ENCODE data around the gene FLOT1. TPM values are rescaled to one million over a fixed set of nuclear protein-coding genes. Genes with fewer than 3 reads are reported as not detected.
A peak's percentile ranks its signal among the peaks of the same experiment; 100 is the strongest.

The FLOT1 gene
- polyA plus RNA-seq, 2 of the 4 experiments (the other 2 are of a cell fraction) = 89.7 to 135 TPM

DNA sequence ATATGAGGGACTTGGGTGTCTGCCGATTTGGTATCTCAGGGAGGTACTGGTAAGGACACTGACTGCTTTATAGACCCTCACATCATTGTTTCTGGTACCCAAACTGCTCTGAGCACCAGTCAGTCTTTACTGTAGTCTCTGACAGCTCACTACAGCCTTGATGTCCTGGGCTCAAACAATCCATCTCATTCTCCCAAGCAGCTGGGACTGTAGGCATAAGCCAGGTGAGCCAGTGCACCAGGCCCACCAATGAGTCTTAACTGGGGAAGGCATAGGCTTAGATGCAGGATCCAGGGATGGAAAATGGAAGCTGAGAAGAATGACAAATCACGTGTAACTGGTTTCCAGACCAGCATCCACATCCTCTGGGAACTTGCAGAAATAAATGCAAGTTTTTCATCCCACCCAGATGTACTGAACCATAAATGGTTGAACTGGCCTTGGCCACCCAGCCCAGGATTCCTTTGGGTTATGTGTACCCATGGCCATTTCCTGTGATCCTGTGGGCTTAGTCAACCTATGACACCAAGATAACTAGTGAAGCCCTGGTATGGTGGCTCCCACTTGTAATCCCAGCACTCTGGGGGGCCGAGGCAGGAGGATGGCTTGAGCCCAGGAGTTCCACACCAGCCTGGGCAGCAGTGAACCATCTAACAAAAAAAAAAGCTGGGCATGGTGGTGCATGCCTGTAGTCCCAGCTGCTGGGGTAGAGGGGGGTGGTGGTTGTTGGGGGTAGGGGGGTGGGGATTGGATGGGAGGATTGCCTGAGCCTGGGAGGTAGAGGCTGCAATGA, 16.6 kb downstream of the FLOT1 start:
- no peaks in the 10 kb centered on the region for H3K9me3 ChIP-seq
- 64% methylated on average over 3 of the region's 3 CpGs for WGBS (ENCODE audit: missing lambda C conversion rate)
- H3K4me3 ChIP-seq = no peak overlapping the region
- POLR2A ChIA-PET = interaction anchor here (1.1 to 1.2 kb wide), 2 partner anchors 11 to 13 kb away, joined by 3 read pairs; no protein-coding TSS in a partner anchor
- ATAC-seq (peak in 1 of 2 experiments; percentile 22; a peak in 3 of 6 replicates), FAIRE-seq (no peak), DNase-seq (ENCODE audit: low read depth in 1 of 2, low spot score in 1 of 2) (peak in 1 of 2 experiments; percentile 36)
- CTCF ChIA-PET = interaction anchor here (0.6 to 18.8 kb wide), 6 partner anchors 38 to 1164 kb away, joined by 3 to 539 read pairs (median 6); partner anchors contain the start of gene DHX16
- H3K4me2 ChIP-seq = peak overlapping the region; percentile 96; the same call in 1 of the 3 replicates
- peaks cover 50% of the 10 kb centered on the region for H3K4me1 ChIP-seq
- peak overlapping the region in 1 of 2 experiments; percentile 64; a peak in 4 of 6 replicates for H3K27ac ChIP-seq
- TF ChIP-seq POLR2A (IDR thresholded peaks at IDR 0.05; ENCODE audit: low read length) = no peak
- no peak for TF ChIP-seq USF2 (IDR thresholded peaks at IDR 0.05)
- no peak; a peak in 3 of 5 replicates for TF ChIP-seq JUN (IDR thresholded peaks at IDR 0.05)
- no peak for TF ChIP-seq RFX5 (IDR thresholded peaks at IDR 0.05)
- no peak for TF ChIP-seq MYC (IDR thresholded peaks at IDR 0.05; ENCODE audit: borderline replicate concordance, low read length)
- TF ChIP-seq RNF2 (IDR thresholded peaks at IDR 0.05; ENCODE audit: borderline replicate concordance, low read depth) = no peak
- peak; percentile 89; the same call in 1 of the 2 replicates for TF ChIP-seq TFCP2L1 (CRISPR knock-in tag; IDR thresholded peaks at IDR 0.05)
- TF ChIP-seq HOXB13 (CRISPR knock-in tag; IDR thresholded peaks at IDR 0.05; ENCODE audit: low read depth) = no peak
- no peak for TF ChIP-seq RAD21 (conservative IDR thresholded peaks at IDR 0.05 in 1 of 2, IDR thresholded peaks at IDR 0.05 in 1 of 2)
- no peak for TF ChIP-seq HOXB5 (CRISPR knock-in tag; IDR thresholded peaks at IDR 0.05)
- TF ChIP-seq REST (IDR thresholded peaks at IDR 0.05) = no peak
- no peak for TF ChIP-seq PHF8 (IDR thresholded peaks at IDR 0.05; ENCODE audit: borderline replicate concordance, low read depth)
- TF ChIP-seq MAZ (IDR thresholded peaks at IDR 0.05; ENCODE audit: borderline replicate concordance, low read depth, low read length) = no peak
- no peak for TF ChIP-seq CBX8 (IDR thresholded peaks at IDR 0.05)
- no peak for TF ChIP-seq ELK1 (IDR thresholded peaks at IDR 0.05; ENCODE audit: low read depth, low read length)
- peak; percentile 87 for TF ChIP-seq TP53 (CRISPR knock-in tag; IDR thresholded peaks at IDR 0.05)
- no peak for TF ChIP-seq EHMT2 (IDR thresholded peaks at IDR 0.05; ENCODE audit: low read depth)
- TF ChIP-seq PBX3 (IDR thresholded peaks at IDR 0.05) = peak; percentile 67; the same call in 1 of the 2 replicates
- TF ChIP-seq ZC3H11A (IDR thresholded peaks at IDR 0.05) = no peak
- no peak for TF ChIP-seq ESRRA (IDR thresholded peaks at IDR 0.05; ENCODE audit: borderline replicate concordance, low read length)
- TF ChIP-seq ZSCAN20 (CRISPR knock-in tag; IDR thresholded peaks at IDR 0.05) = no peak
- TF ChIP-seq HDAC2 (IDR thresholded peaks at IDR 0.05) = no peak
- no peak for TF ChIP-seq NPAS2 (CRISPR knock-in tag; IDR thresholded peaks at IDR 0.05; ENCODE audit: borderline replicate concordance)
- no peak for TF ChIP-seq KDM5A (IDR thresholded peaks at IDR 0.05)
- peak; percentile 84; the same call in 1 of the 2 replicates for TF ChIP-seq HOXA7 (CRISPR knock-in tag; IDR thresholded peaks at IDR 0.05)
- no peak for TF ChIP-seq ZFP36 (IDR thresholded peaks at IDR 0.05; ENCODE audit: borderline replicate concordance, partially characterized antibody)
- no peak for TF ChIP-seq CHD4 (IDR thresholded peaks at IDR 0.05; ENCODE audit: borderline replicate concordance)
- TF ChIP-seq EP300 (IDR thresholded peaks at IDR 0.05) = no peak
- TF ChIP-seq HEYL (CRISPR knock-in tag; IDR thresholded peaks at IDR 0.05) = no peak
- TF ChIP-seq SMC3 (IDR thresholded peaks at IDR 0.05) = no peak; the same call in 2 of the 3 replicates
- TF ChIP-seq RARB (CRISPR knock-in tag; IDR thresholded peaks at IDR 0.05) = peak; percentile 35; the same call in 1 of the 2 replicates
- no peak for TF ChIP-seq HES2 (IDR thresholded peaks at IDR 0.05)
- TF ChIP-seq CEBPB (IDR thresholded peaks at IDR 0.05) = no peak
- TF ChIP-seq, protein P1, sequence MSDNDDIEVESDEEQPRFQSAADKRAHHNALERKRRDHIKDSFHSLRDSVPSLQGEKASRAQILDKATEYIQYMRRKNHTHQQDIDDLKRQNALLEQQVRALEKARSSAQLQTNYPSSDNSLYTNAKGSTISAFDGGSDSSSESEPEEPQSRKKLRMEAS (IDR thresholded peaks at IDR 0.05) = no peak
- no peak for TF ChIP-seq RCOR1 (IDR thresholded peaks at IDR 0.05; ENCODE audit: low read depth, low read length)

Data from A549 (cell line).